WTC11 (cell line): ENCODE results near the gene EME1.
"Not testable (repeated sequence)": the region's sequence is repeated elsewhere in the genome, so short reads cannot be mapped to it uniquely, and the experiment has no call there.

ENCODE experiments used
- ATF1 ChIP-seq: sonication (generic); formaldehyde crosslinking; IDR thresholded peaks from 2 replicates; pipeline ENCODE4 v1.8.1; 2023; ENCODE audit warnings: mild to moderate bottlenecking, moderate library complexity, missing genetic modification reagents
- CTCF ChIP-seq: fragments of 200-600 bp; IDR thresholded peaks from 2 replicates; pipeline ENCODE4 v1.8.0; 2022; ENCODE audit warnings: antibody characterized with exemption
- ESRRA ChIP-seq: sonication (generic); formaldehyde crosslinking; IDR thresholded peaks from 2 replicates; pipeline ENCODE4 v1.8.1; 2022; ENCODE audit warnings: mild to moderate bottlenecking, missing genetic modification reagents, borderline replicate concordance
- FOXJ3 ChIP-seq: sonication (generic); formaldehyde crosslinking; IDR thresholded peaks from 2 replicates; pipeline ENCODE4 v1.9.0; 2021; ENCODE audit warnings: missing genetic modification reagents, mild to moderate bottlenecking, borderline replicate concordance
- FOXP1 ChIP-seq: sonication (generic); formaldehyde crosslinking; IDR thresholded peaks from 2 replicates; pipeline ENCODE4 v1.8.0; 2022; ENCODE audit warnings: missing genetic modification reagents, mild to moderate bottlenecking, moderate library complexity, borderline replicate concordance
- HMGXB4 ChIP-seq: sonication (generic); formaldehyde crosslinking; IDR thresholded peaks from 2 replicates; pipeline ENCODE4 v1.8.1; 2023; ENCODE audit warnings: mild to moderate bottlenecking, moderate library complexity, missing genetic modification reagents
- JUN ChIP-seq: sonication (generic); formaldehyde crosslinking; IDR thresholded peaks from 2 replicates; pipeline ENCODE4 v1.8.0; 2023; ENCODE audit warnings: mild to moderate bottlenecking, missing genetic modification reagents
- NR1H2 ChIP-seq: sonication (generic); formaldehyde crosslinking; IDR thresholded peaks from 2 replicates; pipeline ENCODE4 v1.9.0; 2021; ENCODE audit warnings: mild to moderate bottlenecking, moderate library complexity, missing genetic modification reagents
- NR3C1 ChIP-seq: sonication (generic); formaldehyde crosslinking; conservative IDR thresholded peaks from 2 replicates; pipeline ENCODE4 v1.8.1; 2023; ENCODE audit warnings: low read depth, mild to moderate bottlenecking, missing genetic modification reagents
- RELA ChIP-seq: sonication (generic); formaldehyde crosslinking; IDR thresholded peaks from 2 replicates; pipeline ENCODE4 v1.8.1; 2022; ENCODE audit warnings: missing genetic modification reagents, mild to moderate bottlenecking, borderline replicate concordance
- TCF7 ChIP-seq: sonication (generic); formaldehyde crosslinking; IDR thresholded peaks from 2 replicates; pipeline ENCODE4 v1.8.0; 2022; ENCODE audit warnings: mild to moderate bottlenecking, low read depth, missing genetic modification reagents, moderate library complexity
- USF1 ChIP-seq: sonication (generic); formaldehyde crosslinking; IDR thresholded peaks from 2 replicates; pipeline ENCODE4 v1.8.0; 2022; ENCODE audit warnings: mild to moderate bottlenecking, missing genetic modification reagents
- USF2 ChIP-seq: sonication (generic); formaldehyde crosslinking; IDR thresholded peaks from 2 replicates; pipeline ENCODE4 v1.8.1; 2023; ENCODE audit warnings: mild to moderate bottlenecking, missing genetic modification reagents, moderate library complexity

GRCh38 chr17:50399591-50399990 lies 26.6 kb downstream of the EME1 start:
- TF ChIP-seq ATF1; FOXP1 (CRISPR knock-in tag); USF1 (CRISPR knock-in tag); NR3C1 (CRISPR knock-in tag); HMGXB4 (CRISPR knock-in tag); ESRRA (CRISPR knock-in tag); FOXJ3 (CRISPR knock-in tag); USF2 (CRISPR knock-in tag); CTCF; TCF7; JUN (CRISPR knock-in tag); NR1H2 (CRISPR knock-in tag); RELA (CRISPR knock-in tag): not testable (repeated sequence)
